Large intestine (tissue), 12 donors: Measurements from ENCODE around the gene SOCS1. TPM values are rescaled to one million over a fixed set of nuclear protein-coding genes. Genes with fewer than 3 reads are reported as not detected.
"Not testable (repeated sequence)": the region's sequence is repeated elsewhere in the genome, so short reads cannot be mapped to it uniquely, and the experiment has no call there.

ENCODE experiments used
- DNase-seq, 2 donors: peaks; one replicate each; pipeline versions ENCODE4 v3.0.0 to v3.0.0-alpha.2; 2013
- H3K27ac ChIP-seq: one replicate; pipeline ENCODE4 v1.5.1; 2013; ENCODE audit warnings: low read length
- H3K27me3 ChIP-seq: 2 replicates; pipeline ENCODE4 v1.6.1; 2013; ENCODE audit warnings: low read length; ENCODE audit not compliant: control insufficient read depth, insufficient read depth
- H3K36me3 ChIP-seq: 2 replicates; pipeline ENCODE4 v1.6.1; 2013; ENCODE audit warnings: low read length; ENCODE audit not compliant: control insufficient read depth, insufficient read depth
- H3K4me1 ChIP-seq: one replicate; pipeline ENCODE4 v1.6.1; 2013; ENCODE audit warnings: low read length; ENCODE audit not compliant: control insufficient read depth, insufficient read depth
- H3K4me3 ChIP-seq: one replicate; pipeline ENCODE4 v1.5.1; 2013; ENCODE audit warnings: low read length
- H3K9me3 ChIP-seq: one replicate; pipeline ENCODE4 v1.6.1; 2013; ENCODE audit warnings: mild to moderate bottlenecking, low read depth, low read length, moderate library complexity; ENCODE audit not compliant: control insufficient read depth
- WGBS: methylation state at CpG from one replicate; pipeline ENCODE4 v1.1.5; 2013; ENCODE audit warnings: low lambda C conversion rate; ENCODE audit not compliant: insufficient coverage; 5-methylcytosine and 5-hydroxymethylcytosine counted together
- long read RNA-seq, 11 donors: transcript quantifications; one replicate each; lab custom pipeline, GENCODE V29; 2026
- polyA plus RNA-seq: library from polyadenylated mRNA; unstranded; fragments of 120-200 nt; gene quantifications from one replicate; pipeline ENCODE4 v1.2.1, GENCODE V29; 2013

SOCS1 gene
- 2.9 TPM for polyA plus RNA-seq
- long read RNA-seq, donor 1, result 0 reads
- long read RNA-seq, donor 2, transcript SOCS1-201 (2 exons, 1,225 nt), result major isoform, 8 of 11 reads
- long read RNA-seq, donor 2, partial matches to known transcripts, result 0 of 11 reads
- long read RNA-seq, donor 2, other reads (novel, unspliced or antisense), result 0 of 11 reads
- long read RNA-seq, donor 3, result 0 reads
- long read RNA-seq, donor 4, partial matches to known transcripts, result 0 of 1 reads
- long read RNA-seq, donor 4, other reads (novel, unspliced or antisense), result 0 of 1 reads
- long read RNA-seq, donor 5, partial matches to known transcripts, result 0 of 4 reads
- long read RNA-seq, donor 5, other reads (novel, unspliced or antisense), result 0 of 4 reads
- long read RNA-seq, donor 6, partial matches to known transcripts, result 0 of 2 reads
- long read RNA-seq, donor 6, other reads (novel, unspliced or antisense), result 0 of 2 reads
- long read RNA-seq, donor 7, partial matches to known transcripts, result 0 of 5 reads
- long read RNA-seq, donor 7, other reads (novel, unspliced or antisense), result 0 of 5 reads
- long read RNA-seq, donor 8, partial matches to known transcripts, result 0 of 6 reads
- long read RNA-seq, donor 8, other reads (novel, unspliced or antisense), result 0 of 6 reads
- long read RNA-seq, donor 9, partial matches to known transcripts, result 0 of 4 reads
- long read RNA-seq, donor 9, other reads (novel, unspliced or antisense), result 0 of 4 reads
- long read RNA-seq, donor 10, partial matches to known transcripts, result 0 of 3 reads
- long read RNA-seq, donor 10, other reads (novel, unspliced or antisense), result 0 of 3 reads
- long read RNA-seq, donor 11, partial matches to known transcripts, result 0 of 3 reads
- long read RNA-seq, donor 11, other reads (novel, unspliced or antisense), result 0 of 3 reads

DNA sequence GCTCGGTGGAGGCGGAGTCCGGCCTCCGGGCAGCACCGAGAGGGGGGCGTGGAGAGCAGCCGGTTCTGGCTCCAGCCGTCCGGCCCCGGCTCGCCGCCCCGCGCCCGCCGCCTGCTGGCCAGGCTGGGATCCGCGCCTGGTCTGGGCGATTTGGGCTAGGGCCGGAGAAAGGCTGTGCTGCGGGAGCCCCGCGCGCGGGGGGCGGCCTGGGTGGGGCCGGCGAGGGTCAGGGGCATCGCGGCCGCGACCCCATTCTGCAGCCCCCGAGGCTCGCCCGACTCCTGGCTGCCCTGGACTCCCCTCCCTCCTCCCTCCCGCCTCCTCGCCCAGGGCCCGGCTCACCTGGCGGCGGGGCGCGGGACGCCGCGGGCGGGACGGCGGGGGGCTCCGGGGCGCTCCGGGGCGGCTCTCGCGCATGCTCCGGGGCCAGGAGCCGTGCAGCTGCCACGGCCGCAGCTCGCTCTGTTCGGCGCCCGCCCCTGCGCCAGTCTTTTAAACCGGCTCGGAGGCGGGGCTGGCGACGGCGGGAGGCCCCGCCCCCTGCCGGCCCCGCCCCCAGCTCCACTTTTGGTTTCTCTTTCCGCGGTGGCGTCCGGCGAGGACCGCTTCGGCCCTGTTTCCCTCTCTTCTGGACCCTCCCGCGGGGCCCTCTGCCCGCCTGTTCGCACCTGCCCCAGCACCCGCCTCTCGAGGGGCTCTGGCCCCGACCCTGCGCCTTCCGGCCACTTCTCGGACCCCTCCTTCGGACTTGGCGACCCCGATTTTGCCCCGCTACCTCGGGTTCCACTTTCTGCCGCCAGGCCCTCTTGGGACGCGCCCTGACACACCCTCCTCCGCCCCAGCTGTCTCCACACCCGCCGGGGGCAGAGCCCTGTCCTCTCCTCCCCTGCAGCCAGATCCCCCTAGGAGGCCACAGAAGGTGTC, at the start of gene SOCS1:
SOCS1 (minus strand) TSS at position 468 of the 924 bp plus-strand sequence. CDS start 726 bp downstream, outside the sequence.
- Histone ChIP-seq H3K9me3 (peaks cover 3% of the 10 kb centered on the region), H3K36me3 (no peaks in the 10 kb centered on the region), H3K4me1 (peaks cover 13% of the 10 kb centered on the region), H3K4me3 (peak within 1 kb of the TSS; percentile 82), H3K27me3 (peaks cover 13% of the 10 kb centered on the region), H3K27ac (peak within 1 kb of the TSS; percentile 99)
- DNase-seq, result peak; percentile 71 to 89
- no CpG with 5 or more reads among the region's 100 CpGs for WGBS

- H3K27ac ChIP-seq, result no peak overlapping the region
- H3K4me3 ChIP-seq, result no peak overlapping the region
- no peaks in the 10 kb centered on the region for H3K9me3 ChIP-seq
- DNase-seq, result no peak
- WGBS, result 90% methylated on average over 2 of the region's 18 CpGs
- no peaks in the 10 kb centered on the region for H3K27me3 ChIP-seq
- H3K36me3 ChIP-seq, result no peaks in the 10 kb centered on the region
- H3K4me1 ChIP-seq, result peaks cover 4% of the 10 kb centered on the region
Observed at GRCh38 chr16:11303405-11304138, 47.6 kb upstream of the SOCS1 start.

DNA sequence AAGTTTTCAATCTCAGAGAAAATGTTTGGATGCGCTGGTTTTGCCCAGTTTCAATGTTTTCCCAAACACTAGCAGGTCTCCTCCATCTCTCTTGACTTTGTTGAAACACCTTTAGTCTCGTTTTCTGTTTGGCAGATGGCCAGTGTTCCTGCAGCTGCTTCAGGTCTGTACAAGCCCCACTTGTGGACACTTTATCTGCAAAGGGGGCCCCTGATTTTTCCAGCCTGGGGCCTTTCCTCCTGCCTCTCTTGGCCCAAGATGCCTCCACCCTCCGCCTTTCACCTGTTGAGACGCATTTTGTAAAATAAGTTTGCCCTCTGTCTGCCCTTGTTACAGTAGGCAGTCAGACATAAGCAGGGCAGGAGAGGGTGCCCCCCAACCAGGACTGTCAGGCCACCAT, 47.0 kb upstream of the SOCS1 start:
- H3K9me3 ChIP-seq, result no peaks in the 10 kb centered on the region
- WGBS, result no CpG with 5 or more reads among the region's 4 CpGs
- no peak overlapping the region for H3K27ac ChIP-seq
- no peak overlapping the region for H3K4me3 ChIP-seq
- H3K4me1 ChIP-seq, result peaks cover 4% of the 10 kb centered on the region
- no peaks in the 10 kb centered on the region for H3K27me3 ChIP-seq
- no peaks in the 10 kb centered on the region for H3K36me3 ChIP-seq
- DNase-seq, result no peak

DNA sequence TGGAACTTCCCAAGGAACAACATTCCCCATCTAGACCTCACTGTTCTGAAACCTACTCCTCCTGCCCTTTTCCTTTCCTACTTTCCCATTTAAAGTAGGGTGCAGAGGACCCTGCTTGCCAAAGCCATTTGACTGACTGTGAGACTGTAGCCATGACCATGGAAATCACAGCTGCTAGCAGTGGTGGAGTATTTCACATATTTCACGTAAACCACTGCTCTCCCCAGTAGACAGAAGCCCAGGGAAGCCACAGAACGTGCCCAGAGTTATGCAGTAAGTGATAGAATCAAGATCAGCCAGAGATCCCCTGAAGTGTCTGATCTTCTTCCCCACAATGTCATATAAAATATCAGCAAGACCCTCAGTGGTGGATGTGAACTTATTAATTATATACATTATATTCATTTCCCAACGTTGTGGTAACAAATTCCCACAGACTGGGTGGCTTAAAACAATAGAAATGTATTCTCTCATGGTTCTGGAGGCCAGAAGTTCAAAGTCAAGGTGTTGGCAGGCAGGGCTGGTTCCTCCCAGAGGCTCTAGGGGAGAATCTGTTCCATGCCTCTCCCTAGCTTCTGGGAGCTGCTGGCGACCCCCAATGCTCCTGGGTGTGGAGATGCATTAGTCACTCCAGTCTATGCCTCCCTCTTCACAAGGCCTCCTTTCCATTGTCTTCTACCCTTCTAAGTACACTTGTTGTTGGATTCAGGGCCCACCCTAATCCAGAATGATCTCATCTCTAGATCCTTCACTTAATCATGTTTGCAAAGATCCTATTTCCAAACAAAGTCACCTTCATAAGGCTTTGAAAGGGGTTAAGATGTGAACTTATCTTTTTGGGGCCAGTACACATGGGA, 45.9 kb upstream of the SOCS1 start:
- Histone ChIP-seq H3K9me3 (no peaks in the 10 kb centered on the region), H3K27ac (no peak overlapping the region), H3K36me3 (no peaks in the 10 kb centered on the region), H3K27me3 (no peaks in the 10 kb centered on the region), H3K4me3 (no peak overlapping the region), H3K4me1 (no peaks in the 10 kb centered on the region)
- WGBS, result 100% methylated on average over 1 of the region's 4 CpGs
- DNase-seq, result no peak

GRCh38 chr16:11300560-11300892, 44.5 kb upstream of the SOCS1 start:
- Histone ChIP-seq H3K4me1 (no peaks in the 10 kb centered on the region), H3K27me3 (no peaks in the 10 kb centered on the region), H3K36me3 (no peaks in the 10 kb centered on the region), H3K4me3 (no peak overlapping the region), H3K9me3 (no peaks in the 10 kb centered on the region), H3K27ac (no peak overlapping the region)
- no CpG with 5 or more reads among the region's 7 CpGs for WGBS
- no peak for DNase-seq

- Histone ChIP-seq H3K36me3 (no peaks in the 10 kb centered on the region), H3K27me3 (no peaks in the 10 kb centered on the region), H3K27ac (no peak overlapping the region), H3K4me3 (no peak overlapping the region), H3K9me3 (no peaks in the 10 kb centered on the region), H3K4me1 (no peaks in the 10 kb centered on the region)
- no CpG with 5 or more reads among the region's 6 CpGs for WGBS
- no peak for DNase-seq
Observed at GRCh38 chr16:11299865-11300559, 44.0 kb upstream of the SOCS1 start.

DNA sequence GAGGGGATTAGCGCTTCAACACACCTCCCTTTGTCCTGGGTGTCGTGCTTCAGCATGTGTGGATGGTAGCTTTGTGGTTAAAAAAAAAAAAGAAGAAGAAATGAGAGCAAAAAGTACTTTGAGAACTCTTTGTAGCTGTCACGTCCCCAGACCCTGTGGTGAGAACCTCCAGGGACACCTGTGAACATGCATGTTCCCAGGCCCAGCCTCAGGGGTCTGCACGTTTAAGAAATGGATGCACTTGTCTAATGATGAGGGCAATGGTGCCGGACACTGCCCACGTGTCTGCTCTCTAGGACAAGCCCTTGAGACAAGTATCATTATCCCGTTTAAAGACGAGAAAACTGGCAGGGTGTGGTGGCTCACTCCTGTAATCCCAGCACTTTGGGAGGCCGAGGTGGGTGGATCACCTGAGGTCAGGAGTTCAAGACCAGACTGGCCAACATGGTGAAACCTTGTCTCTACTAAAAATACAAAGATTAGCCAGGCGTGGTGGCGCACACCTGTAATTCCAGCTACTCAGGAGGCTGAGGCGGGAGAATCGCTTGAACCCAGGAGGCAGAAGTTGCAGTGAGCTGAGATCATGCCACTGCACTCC, 43.0 kb upstream of the SOCS1 start:
- not testable (repeated sequence) for H3K27me3 ChIP-seq, H3K27ac ChIP-seq, H3K36me3 ChIP-seq, DNase-seq, H3K4me3 ChIP-seq, H3K4me1 ChIP-seq, H3K9me3 ChIP-seq
- WGBS, result 90% methylated on average over 2 of the region's 13 CpGs

DNA sequence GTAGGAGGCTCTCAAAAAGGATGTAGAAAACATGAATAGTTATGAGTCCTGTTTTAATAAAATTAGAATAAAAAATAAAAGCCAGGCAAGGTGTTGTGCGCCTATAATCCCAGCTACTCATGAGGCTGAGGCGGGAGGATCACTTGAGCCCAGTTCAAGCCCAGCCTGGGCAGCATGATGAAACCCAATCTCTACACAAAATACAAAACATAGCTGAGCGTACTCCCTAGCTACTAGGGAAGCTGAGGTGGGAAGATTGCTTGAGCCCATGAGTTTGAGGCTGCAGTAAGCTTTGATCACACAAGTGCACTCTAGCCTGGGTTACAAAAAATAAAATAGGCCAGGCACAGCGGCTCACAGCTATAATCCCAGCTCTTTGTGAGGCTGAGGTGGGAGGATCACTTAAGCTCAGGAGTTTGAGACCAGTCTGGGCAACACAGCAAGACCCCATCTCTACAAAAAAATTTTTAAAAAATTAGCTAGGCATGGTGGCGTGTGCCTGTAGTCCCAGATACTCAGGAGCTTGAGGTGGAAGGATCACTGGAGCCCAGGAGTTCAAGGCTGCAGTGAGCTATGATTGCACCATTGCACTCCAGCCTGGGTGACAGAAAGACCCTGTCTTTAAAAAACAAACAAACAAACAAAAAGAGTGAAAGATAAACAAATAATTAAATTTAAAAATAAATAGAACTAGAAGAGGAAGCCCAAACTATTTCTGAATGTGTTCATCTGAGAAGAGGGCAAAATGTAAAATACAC, 42.3 kb upstream of the SOCS1 start:
- H3K9me3 ChIP-seq, result no peaks in the 10 kb centered on the region
- no CpG with 5 or more reads among the region's 5 CpGs for WGBS
- H3K4me1 ChIP-seq, result no peaks in the 10 kb centered on the region
- H3K36me3 ChIP-seq, result no peaks in the 10 kb centered on the region
- H3K27me3 ChIP-seq, result no peaks in the 10 kb centered on the region
- H3K4me3 ChIP-seq, result no peak overlapping the region
- no peak for DNase-seq
- no peak overlapping the region for H3K27ac ChIP-seq
